NOMO-1 treated with DMSO at 0.1 percent for 48 hours (cell line): ENCODE data around the gene GPN3.
"Not testable (repeated sequence)": the region's sequence is repeated elsewhere in the genome, so short reads cannot be mapped to it uniquely, and the experiment has no call there.

ENCODE experiments used
- DNase-seq: peaks from one replicate; lab custom pipeline; 2025; ENCODE audit not compliant: unreplicated experiment; lab: John Stamatoyannopoulos, UW

GPN3 gene

GRCh38 chr12:110468214-110469048 lies at the start of gene GPN3, which contains the start of gene FAM216A:
Gene GPN3, minus strand, starts transcription at chr12:110468257. Its CDS starts 54 bp downstream, at chr12:110468203.
Gene FAM216A, plus strand, starts transcription at chr12:110468845. Its CDS starts 31 bp downstream, at chr12:110468876.
- DNase-seq: peak; percentile 99

GRCh38 chr12:110516995-110517394 lies 48.9 kb upstream of the GPN3 start:
- no peak for DNase-seq

GRCh38 chr12:110514363-110514762 lies 46.3 kb upstream of the GPN3 start:
- no peak for DNase-seq

GRCh38 chr12:110513842-110514241 lies 45.8 kb upstream of the GPN3 start:
- DNase-seq: no peak

GRCh38 chr12:110508071-110508586 lies 40.1 kb upstream of the GPN3 start:
- no peak for DNase-seq

- no peak for DNase-seq
Measured at GRCh38 chr12:110505332-110505731, 37.3 kb upstream of the GPN3 start.

GRCh38 chr12:110503432-110503831 lies 35.4 kb upstream of the GPN3 start:
- DNase-seq: no peak

- peak; percentile 99 for DNase-seq
Measured at GRCh38 chr12:110501752-110502738, 34.0 kb upstream of the GPN3 start, which contains the start of the genes RAD9B and VPS29. Gene RAD9B, plus strand, starts transcription at chr12:110502331. Its CDS starts 7 bp downstream, at chr12:110502338. Gene VPS29, minus strand, starts transcription at chr12:110502111. Its CDS starts 60 bp downstream, at chr12:110502051.

GRCh38 chr12:110501399-110501751 lies 33.3 kb upstream of the GPN3 start:
- DNase-seq: peak; percentile 71

GRCh38 chr12:110498984-110499706 lies 31.1 kb upstream of the GPN3 start:
- DNase-seq: peak; percentile 77

GRCh38 chr12:110475426-110475825 lies 7.4 kb upstream of the GPN3 start:
- no peak for DNase-seq

- no peak for DNase-seq
Measured at GRCh38 chr12:110467847-110468213, 227 bp downstream of the GPN3 start.

GRCh38 chr12:110466791-110467190 lies 1.3 kb downstream of the GPN3 start:
- peak; percentile 34 for DNase-seq

- DNase-seq: not testable (repeated sequence)
Measured at GRCh38 chr12:110465765-110466164, 2.3 kb downstream of the GPN3 start.

- DNase-seq: no peak
Measured at GRCh38 chr12:110465024-110465423, 3.0 kb downstream of the GPN3 start.

- not testable (repeated sequence) for DNase-seq
Measured at GRCh38 chr12:110461189-110461588, 6.9 kb downstream of the GPN3 start.

- DNase-seq: no peak
Measured at GRCh38 chr12:110458756-110459155, 9.3 kb downstream of the GPN3 start.

- DNase-seq: no peak
Measured at GRCh38 chr12:110453569-110454296, 14.3 kb downstream of the GPN3 start.

- DNase-seq: no peak
Measured at GRCh38 chr12:110451263-110451662, 16.8 kb downstream of the GPN3 start.
